Dedifferentiated amniotic fluid mesenchymal stem cell (primary cell): Measurements from ENCODE around the gene PRSS57.

Experiments
- DNase-seq: peaks from one replicate; pipeline ENCODE4 v3.0.0-alpha.2; 2016; ENCODE audit errors: extremely low spot score

PRSS57 gene

GRCh38 chr19:652467-653389, 42.5 kb downstream of the PRSS57 start:
- DNase-seq: no peak

DNA sequence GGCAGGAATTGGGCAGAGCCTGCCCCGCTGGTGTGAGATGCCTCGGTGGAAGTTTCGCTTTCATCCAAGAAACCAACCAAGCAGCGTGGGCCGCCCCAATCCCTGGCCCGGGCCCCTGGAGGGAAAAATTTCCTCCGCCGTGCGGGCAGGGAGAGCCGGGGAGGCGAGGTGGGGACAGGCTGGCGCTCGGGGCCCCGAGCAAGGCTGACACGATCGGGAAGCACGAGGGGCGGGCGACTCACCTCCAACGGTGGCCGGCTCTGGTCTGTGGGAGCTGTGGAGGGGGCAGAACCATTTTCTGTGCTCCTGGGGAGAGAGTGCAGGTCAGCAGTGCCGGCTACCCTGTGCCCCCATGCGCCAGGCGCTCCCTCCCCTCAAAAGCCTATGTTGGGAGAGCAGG, 43.3 kb downstream of the PRSS57 start:
- no peak for DNase-seq

GRCh38 chr19:651114-651818, 44.0 kb downstream of the PRSS57 start:
- no peak for DNase-seq

- DNase-seq: no peak
These were observed 45.1 kb downstream of the PRSS57 start for GRCh38 chr19:650121-650520.

DNA sequence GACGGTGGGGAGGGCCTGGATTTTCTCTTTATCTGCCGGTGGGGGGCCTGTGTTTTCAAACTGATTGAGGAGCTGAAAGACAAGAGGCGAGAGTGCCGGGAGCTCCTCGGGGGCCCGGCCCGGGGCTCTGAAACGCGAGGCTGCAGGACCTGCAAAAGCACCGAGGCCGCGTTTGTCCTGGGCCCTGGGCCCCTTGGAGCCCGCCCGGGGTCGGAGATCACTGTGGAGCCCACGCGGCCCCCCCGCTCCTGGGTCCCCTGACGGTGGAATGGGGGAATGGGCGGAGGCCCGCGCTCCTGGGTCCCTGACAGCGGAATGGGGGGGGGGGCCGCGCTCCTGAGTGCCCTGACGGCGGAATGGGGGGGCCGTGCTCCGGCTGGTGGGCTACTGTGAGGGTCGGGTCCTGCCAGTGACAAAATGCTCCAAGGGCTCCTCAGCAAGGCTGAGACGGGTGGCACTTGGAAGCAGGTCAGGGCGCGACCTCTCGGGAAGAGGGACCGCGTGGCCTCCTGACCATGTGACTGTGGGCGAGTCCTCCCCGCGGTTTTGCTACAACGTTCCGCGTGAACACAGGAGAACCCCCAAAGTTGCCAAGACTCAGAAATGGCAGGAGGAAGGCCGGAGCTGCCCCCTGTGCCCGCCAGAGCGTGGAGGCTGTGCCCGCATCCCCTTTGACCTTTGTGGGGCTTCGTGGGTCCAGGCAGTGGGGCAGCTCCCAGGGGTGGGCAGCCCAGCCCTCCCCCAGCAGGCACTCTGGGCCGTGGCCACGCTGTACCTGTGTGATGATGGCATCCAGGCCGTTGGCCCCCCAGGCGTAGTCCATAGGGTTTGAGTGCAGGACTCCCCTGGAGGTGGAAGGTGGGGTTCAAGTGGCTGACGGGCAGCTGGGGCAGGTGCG, 46.1 kb downstream of the PRSS57 start:
- DNase-seq: no peak

DNA sequence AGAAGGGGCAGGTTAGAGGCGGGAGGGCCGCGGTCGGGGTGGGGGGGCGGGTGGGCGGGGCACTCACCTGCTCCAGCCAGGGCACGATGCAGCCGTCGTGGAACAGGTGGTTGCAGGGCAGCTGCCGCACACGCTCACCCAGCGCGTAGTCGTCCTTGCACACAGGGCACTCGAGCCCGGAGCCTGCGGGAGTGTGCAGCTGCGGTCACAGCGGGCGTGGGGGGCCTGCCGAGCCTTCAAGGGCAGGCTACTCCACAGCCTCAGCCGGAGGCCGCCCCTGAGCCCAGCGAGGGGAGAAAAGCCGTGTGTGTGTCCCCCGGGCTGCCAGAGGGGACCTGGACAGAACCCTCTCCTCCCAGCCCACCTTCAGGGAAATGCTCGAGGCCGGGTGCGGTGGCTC, 46.9 kb downstream of the PRSS57 start:
- DNase-seq: no peak

- DNase-seq: no peak
These were observed 47.5 kb downstream of the PRSS57 start for GRCh38 chr19:647566-648284.

DNA sequence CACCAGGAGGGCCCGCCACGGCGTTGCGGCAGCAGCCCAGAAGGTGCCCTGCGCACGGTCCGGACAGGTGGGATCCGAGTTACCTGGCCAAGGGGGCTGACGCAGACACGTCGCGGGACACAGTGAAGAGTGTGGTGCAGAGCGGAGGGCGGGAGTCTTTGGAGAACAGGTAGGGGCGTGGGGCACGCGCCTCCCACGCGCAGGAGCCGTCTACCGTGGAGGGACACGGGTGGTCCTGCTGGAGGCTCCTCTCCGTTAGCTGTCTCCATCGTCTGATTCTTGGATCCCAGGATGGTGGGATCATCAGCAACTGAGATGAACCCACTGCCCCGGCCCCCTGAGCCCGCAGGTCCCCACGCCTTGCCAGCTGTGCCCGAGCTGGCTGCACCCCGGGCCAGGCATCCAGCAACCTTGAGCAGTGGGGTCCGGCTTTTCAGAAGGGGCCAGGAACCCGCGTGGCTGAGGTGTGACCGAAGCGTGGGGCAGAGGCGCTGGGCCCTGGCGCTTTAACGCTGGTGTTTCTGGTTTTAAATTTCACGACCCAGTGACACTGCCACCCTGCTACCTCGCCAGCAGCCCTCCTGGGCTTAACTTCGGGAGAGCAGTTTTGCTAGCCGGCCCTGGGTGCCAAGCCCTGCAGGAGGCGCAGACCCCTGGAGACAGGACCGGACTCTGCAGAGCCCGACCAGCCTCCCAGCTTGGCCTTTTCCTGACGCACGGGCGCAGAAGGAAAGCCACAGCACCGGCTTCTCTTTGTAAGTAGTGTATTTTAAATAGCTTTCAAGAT, 48.3 kb downstream of the PRSS57 start:
- DNase-seq: no peak

DNA sequence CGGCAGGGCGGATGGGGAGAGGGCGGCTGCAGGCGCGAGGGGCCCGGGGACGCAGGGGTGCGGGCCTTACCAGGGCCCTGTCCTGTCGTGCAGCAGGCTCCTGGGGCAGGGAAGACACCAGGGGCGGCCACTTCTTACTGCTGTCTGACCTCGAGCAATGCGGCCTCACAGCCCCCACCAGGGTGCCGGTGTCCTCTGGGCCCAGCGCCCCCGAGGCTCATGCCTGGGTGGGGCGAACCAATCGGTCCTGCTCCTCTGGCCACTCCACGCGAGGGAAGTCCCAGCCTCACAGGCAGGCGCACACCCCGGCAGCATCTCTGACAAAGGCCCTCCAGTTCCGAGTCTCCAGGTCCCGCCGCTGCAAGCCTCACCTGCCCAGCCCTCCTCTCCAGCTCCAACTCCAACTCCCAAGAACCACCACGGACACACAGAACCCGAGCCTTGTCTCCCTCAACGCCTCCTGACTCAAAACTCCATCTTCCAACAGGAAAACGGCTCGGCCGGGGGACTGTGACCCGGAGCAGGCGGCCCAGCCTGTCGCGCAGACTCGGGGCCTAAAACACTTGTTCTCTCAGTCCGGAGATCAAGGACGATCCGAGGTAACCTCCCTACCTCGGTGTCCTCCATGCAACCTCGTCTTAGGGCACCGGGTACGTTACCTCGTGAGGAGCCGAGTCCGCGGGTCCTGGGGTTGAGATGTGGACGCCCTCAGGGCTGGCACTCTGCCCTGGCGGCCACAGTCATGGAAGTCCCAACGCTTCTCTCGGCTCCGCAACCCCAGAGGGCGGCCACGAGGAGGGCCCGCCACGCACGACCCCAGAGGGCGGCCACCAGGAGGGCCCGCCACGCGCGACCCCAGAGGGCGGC, 49.1 kb downstream of the PRSS57 start:
- no peak for DNase-seq

- DNase-seq: no peak
These were observed 50.5 kb downstream of the PRSS57 start for GRCh38 chr19:644789-645188.

DNA sequence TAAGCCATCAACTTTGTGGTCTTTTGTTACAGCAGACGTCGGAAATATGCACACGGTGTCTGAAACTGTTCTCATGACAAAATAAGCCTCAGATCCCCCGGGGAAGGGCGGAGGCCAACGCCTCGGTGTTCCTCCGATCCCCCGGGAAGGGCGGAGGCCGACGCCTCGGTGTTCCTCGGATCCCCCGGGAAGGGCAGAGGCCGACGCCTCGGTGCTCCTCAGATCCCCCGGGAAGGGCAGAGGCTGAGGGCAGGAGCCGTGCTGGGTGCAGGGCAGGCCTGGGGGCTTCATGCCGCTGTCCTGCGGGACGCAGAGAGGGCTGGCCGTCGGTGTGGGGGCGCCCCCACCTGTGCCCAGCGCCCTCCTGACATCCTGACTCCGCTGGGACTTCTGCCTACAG, 50.9 kb downstream of the PRSS57 start:
- no peak for DNase-seq

DNA sequence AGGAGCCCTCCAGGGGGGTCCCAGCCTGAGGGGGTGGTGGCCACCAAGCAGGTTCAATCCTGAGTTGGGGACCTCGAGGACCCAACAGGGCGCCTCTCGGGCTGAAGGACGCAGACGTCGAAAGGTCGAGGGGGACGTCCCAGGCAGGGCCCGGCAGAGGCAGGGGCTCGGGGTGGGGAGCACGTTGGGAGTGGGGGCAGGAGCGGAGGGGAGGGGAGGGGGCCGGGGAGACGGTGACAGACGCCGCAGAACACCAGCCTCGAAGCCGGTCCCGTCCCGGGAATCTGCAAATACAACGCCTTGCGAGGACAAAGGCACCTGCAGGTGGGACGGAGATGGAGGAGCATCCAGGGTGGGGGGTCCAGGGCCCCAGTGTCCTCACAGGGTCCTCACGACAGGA, 51.5 kb downstream of the PRSS57 start:
- DNase-seq: no peak

DNA sequence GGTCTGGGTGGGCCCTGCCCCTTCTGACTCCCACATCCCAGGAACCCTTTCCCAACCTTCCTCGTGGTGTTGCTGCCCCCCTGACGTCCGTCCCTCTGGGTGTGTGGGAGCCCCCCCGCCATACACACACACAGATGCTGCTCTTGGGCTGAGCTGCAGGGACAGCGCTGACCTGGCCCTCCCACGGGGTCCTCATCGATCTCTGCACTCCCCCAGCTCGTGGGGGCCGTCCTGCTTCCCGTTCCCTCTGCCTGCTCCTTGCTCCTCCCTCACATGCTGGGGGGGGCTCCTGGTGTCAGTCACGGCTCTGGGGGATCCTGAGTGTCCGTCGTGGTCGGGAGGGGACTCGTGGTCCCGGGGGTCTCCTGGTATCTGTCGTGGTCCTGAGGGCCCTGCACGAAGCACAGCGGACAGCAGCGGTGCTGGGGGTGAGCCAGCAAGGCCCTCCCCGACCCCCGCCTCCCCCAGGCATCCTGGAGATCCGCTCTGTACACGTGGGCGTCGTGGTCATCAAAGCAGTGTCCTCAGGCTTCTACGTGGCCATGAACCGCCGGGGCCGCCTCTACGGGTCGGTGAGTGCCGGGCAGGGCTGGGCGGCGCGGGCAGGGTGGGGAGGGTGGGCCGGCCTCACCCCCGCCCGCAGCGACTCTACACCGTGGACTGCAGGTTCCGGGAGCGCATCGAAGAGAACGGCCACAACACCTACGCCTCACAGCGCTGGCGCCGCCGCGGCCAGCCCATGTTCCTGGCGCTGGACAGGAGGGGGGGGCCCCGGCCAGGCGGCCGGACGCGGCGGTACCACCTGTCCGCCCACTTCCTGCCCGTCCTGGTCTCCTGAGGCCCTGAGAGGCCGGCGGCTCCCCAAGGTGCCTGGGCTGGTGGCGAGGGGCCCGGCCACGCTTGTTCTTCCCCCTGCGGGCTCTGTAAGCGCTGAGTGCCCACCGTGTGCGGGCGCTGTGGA, 52.2 kb downstream of the PRSS57 start:
- DNase-seq: no peak

DNA sequence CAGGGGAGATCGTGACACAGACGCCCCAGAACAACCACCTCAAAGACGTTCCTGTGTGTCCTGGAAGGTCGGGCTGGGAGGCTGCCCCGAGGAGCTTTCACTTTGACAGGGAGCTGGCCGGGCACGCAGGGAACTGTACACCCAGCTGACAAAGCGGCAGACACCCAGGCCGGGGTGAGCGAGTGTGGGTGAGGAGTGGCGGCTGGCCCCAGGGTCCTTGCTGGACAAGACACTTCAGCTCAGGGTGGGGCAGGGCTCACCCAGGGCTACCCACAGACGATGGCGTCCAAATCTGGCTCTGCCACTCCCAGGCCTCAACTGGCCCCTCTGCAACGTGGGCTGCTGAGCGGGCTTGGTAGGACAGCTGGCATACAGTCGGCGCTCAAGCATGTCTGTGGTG, 53.5 kb downstream of the PRSS57 start:
- no peak for DNase-seq

DNA sequence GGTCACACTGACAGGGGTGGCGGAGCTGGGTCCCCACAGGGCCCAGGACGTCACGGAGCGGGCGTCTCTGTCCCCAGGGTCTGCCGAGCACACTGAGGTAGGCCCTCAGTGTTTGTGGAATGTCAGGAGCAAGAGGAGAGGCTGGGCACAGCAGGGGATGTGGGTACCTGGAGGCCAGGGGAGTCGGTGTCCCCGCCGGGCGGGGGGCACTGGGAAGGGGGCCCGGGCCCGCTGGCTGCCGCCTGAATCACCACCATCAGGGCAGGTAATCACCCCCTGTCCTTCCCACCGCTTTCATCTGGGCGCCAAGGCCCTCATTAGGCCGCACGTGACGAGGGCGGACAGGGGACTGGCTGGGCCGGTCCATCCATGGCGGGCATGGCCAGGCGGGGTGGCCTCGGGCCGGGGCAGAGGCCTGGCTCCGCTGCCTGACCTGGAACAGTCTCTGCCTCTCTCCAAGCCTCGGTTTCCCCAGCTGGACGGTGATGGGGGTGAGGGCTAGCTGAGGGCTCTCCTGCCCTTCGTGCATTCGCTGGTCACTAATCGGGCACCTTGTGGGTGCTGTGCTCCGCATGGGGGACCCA, 54.6 kb downstream of the PRSS57 start:
- DNase-seq: no peak

DNA sequence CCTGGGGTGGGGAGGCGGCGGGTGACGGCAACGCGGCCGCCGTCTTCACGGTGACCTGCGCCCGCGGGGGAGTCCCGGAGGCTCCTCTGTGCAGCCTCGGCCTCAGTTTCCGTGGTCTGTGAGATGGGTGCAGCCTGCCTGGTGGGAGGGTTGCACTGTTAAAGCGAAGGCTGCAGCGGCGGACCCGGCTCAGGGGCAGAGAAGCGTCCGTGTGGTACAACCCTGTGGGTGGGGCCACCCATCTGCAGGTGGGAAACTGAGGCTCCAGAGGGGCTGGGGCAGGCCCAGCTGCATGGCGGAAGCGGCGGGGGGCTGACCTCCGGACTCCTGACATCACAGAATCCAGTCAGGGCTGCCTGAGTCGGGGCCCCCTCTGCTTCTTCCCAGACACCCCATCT, 55.1 kb downstream of the PRSS57 start:
- DNase-seq: no peak

GRCh38 chr19:639253-640160, 55.7 kb downstream of the PRSS57 start, which contains the start of gene FGF22:
TSS of gene FGF22 (plus strand) at chr19:639879. CDS start at chr19:639926, 47 bp downstream.
- DNase-seq: peak; percentile 60
